Forelimb muscle (tissue), 1 donor: Measurements from ENCODE around the gene ANP32E. TPM values are rescaled to one million over a fixed set of nuclear protein-coding genes. Genes with fewer than 3 reads are reported as not detected.

Source experiments
- DNase-seq: peaks from one replicate; pipeline ENCODE4 v3.0.0-alpha.2; 2013; ENCODE audit warnings: low read depth
- polyA plus RNA-seq: library from polyadenylated mRNA; unstranded; fragments of 120-200 nt; gene quantifications from one replicate; pipeline ENCODE4 v1.2.1, GENCODE V29; 2013; ENCODE audit not compliant: insufficient read length

The ANP32E gene
- 34.6 TPM for polyA plus RNA-seq

DNA sequence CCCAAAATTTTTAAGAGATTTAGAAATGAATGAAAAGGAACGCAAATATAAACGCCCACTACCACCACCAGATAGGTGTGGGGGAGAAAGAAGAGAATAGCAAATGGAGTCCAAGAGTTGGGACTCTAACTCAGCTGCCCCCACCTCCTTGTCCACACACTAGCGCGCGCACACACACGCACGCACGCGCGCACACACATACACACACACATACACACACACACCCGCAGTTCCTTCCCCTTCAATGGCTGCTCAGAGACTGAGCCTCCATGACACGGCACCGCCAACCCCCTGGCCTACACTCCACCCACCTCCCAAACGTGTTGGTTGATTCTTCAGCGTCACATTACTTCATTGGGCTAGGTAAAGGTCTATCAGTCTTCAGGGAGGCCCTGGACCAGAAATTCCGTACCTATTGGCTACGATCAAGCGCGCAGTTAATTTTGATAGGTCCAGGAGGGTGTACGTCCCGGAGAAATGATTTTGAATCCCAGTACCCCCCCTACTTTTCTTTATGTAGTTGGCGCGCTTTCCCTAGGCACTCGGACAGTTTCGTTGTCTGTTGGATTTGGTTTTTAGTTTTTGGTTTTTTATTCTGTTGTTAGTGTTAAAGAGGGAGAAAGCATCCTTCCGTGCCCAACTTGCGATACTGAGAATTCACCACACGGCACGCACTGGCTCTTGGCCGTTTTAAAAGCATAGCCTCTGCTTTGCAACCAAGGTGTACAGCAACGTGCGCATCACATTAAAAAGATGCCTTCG lies at the start of gene ANP32E:
ANP32E (minus strand) TSS at position 261 of the 762 bp plus-strand sequence. CDS start 326 bp downstream, outside the sequence.
- DNase-seq: peak; percentile 99

DNA sequence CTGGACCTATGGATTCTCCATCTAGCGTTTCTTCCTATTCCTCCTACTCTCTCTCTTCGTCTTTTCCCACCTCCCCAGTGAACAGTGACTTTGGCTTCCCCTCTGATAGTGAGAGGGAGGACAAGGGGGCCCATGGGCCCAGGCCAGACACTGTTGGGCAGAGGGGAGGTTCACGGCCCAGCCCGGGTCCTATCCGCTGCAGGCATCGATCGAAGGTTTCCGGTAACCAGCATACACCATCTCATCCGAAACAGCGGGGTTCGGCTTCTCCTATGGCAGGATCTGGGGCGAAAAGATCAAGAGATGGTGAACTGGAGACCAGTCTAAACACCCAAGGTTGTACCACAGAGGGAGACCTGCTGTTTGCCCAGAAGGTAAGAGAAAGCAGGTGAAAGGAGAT lies 47.3 kb upstream of the ANP32E start:
- DNase-seq: no peak

DNA sequence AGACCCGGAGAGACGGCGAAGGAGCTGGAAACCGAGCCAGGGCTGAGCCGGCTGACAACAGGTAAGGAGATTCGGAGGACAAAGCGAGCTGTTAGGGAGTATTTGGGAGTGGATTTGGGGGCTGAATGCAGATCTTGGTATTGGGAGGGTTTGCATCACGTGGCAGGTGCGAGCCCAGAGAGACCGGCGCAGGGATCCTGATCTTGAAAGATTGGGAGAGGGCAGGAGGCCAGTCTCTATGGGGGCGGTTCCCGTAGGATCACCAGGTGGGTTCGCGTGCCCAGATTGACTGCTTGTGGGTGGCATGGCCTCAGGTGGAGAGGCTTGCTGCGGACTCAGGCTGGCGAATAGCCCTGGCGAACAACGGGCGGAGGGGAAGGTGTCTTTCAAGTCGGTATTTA lies 46.6 kb upstream of the ANP32E start:
- DNase-seq: no peak

DNA sequence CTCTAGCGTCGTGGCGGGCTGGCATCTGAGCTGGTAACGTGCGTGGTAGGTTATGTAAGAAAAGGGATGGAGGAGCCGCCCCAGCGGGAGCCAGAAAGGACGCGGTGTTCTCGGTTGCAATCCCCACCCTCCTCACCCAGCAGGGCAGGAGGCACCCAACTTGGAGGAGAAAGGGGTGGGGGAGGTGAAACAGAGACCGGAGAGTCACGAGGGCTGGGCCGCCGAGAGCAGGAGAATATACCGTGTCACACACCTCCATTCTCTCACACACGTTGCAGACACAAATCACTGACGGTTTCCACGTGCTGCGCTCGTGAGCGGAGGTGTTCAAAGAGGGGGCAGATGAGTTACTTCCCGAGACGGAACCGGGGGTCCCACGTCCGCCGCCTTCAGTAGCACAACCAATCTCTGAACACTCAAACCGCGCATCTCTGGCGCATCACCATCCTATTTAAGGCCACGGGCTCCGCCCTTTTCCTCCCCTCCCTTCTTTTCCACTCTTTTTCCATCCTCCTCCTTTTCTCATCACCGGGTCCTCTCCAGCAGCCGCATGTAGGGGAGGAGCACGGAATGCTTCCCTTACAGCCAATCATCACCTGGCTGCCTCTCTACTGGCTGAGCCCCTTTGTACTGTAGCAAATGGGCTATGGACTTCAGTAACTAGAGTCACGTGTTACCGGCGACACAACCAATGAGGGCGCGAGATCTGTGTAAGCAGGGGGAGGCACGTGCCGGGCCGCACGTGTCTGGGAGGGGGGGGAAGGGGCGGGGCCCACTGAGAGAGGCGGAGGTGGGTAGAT lies 46.0 kb upstream of the ANP32E start, which contains the start of gene CIART:
CIART (plus strand) TSS at position 797 of the 800 bp plus-strand sequence. CDS start 714 bp downstream, outside the sequence.
- peak; percentile 93 for DNase-seq

DNA sequence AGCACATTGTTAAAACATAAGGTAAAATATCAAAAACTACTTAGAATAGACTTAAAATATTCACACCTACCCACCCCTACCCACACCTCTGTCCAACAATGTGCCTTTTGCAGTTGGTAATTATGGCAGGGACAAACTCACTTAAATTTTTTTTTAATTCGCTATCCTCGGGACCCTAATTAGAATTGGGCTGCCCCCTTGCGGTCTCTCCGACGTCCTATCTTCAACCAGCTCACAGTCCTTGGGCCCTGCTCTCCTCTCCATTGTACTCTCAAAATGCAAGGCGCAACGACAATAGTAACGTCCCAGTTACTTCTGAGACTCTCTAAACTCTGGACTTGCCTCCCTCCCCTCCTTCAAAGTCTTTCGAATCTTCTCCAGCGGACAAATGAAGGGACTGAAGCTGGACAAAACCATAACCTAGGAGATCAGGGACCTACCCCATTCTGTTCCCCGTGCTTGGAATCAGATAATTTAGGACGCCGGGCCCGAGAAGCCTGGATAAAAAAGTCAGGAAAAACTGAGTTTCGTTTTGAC lies 45.4 kb upstream of the ANP32E start:
- DNase-seq: no peak

DNA sequence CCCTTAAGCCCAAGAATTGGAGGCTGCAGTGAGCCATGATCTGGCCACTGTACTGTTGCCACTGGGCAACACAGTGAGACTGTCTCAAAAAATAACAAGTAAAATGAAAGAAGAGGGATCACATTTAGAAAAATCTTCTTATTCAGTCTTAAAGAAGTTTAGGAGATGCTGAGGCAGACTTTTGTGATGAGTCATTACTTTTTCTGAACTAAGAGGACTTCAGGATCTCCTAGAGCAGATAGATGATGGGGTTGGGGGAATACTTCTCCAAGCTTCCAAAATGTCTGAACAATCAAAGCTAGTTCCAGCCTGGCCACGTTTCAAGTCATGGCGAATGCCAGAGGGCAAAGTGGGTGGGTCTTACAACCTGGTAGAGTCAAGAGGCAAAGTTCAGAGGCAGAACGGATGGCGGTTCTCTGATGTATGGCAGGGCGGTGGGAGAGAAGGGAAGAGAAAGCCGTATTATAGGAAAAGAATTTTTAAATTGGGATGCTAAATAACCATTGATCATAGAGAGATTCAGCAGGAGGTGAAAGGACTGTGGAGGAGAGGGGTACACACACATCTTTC lies 44.3 kb upstream of the ANP32E start:
- no peak for DNase-seq

DNA sequence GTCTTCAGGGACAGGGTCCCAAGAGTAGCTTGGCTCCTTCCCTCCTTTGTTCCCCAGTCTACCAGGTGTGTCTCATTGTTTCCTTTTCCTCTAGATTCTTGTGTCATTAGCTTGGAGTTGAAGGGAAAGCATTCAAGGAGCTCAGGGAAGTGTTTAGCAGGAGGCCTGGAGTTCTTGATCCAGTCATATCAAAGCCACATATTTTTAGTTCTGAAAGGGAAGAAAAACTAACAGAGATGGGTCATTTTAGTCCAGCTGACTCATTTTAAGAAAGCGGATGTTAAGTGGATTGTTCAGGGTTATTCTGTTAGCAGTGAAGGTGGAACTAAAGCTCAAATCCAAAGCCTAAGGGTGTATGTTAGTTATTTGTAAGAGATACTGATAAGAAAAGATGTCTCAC lies 37.4 kb upstream of the ANP32E start:
- DNase-seq: no peak

DNA sequence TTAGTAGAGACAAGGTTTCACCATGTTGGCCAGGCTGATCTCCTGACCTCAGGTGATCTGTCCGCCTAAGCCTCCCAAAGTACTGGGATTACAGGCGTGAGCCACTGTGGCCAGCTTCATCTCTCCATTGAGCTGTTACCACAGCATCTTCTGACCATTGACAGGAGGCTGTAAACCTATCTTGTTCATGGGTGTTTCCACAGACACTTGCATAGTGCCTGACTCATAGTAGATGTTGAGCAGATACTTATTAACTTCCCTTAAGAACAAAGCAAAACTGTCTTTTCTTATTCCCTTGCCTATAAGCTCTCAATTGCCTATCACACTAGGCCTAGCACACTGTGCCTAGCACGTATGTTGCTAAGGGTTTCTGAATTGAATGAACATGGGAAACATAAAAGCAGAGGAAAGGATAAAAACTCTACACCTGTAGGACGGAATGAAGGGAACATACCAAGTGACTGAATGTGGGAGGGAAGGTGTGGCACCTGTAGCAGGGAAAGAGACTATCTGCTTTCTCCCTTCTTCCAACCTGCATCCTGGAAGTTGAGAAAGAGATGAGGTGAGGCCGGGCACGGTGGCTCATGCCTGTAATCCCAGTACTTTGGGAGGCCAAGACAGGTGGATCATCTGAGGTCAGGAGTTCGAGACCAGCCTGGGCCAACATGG lies 35.5 kb upstream of the ANP32E start:
- DNase-seq: no peak

DNA sequence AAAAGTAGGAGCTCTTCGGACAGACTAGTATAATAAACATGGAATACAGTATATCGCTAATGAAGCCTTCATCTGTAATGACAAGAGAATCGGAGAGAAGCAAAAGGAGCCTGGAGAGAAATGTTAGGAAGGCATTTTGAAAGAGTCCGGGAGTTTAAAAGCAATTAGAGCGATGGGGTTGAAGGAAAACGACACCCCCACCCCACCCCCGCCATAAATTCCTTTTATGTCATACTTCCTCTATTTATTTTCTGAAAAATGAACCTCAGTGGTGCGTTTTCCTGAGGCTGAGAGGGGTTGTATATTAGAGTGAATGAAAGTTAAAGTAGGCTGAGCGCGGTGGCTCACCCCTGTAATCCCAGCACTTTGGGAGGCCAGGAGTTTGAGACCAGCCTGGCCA lies 33.5 kb upstream of the ANP32E start:
- no peak for DNase-seq

DNA sequence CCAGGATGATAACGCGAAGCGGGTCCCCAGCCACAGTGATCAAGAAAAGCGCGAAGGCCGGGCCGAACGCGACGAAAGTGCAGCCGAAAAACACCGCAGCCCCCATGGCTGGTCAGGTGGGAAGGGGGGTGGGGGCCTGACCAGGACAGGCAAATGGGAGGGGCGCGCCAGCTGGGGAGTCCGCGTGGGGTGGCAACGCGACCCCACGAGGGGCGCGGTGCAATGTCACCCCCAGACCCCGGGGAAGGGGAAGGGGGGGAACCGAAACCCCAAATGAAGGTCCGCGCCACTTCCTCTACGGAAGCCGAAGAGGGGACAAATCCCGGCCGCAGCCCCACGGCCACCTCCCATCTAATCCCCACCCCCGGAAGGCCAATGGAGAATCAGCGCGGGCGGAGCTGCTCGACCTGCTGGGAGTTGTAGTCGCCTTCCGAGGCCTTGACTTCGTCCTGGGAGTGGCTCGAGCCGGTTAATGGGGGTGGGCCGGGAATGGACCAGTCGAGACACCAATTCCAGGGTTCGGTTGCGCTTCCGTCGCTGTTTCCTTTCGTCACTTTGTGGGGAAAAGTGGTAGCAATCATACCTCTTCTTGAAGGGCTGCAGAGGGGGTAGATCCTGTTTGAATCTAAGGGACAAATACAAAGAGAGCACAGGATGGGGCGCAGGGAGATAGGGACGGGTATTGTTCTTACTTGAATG lies 32.9 kb upstream of the ANP32E start, which contains the start of gene APH1A:
APH1A (minus strand) TSS at position 312 of the 699 bp plus-strand sequence; CDS start at position 106, 206 bp downstream.
- peak; percentile 91 for DNase-seq

DNA sequence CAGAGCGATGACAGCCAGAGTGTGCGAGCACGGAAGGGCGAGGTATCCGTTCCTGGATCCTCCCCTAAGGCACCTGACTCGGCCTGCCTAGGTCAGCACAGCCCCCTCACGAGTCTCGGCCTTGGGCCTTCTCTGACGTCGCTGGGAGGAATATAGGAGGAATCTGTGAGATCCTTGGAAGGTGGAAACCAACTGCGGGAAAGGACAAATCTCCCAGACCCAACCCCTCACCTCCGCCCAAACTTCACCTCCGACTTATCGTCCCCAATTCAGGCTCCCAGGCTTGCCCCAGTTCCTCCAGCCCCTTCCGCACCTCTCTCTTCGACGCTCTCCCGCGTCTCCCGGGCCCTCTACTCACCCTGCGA lies 32.4 kb upstream of the ANP32E start:
- DNase-seq: no peak

DNA sequence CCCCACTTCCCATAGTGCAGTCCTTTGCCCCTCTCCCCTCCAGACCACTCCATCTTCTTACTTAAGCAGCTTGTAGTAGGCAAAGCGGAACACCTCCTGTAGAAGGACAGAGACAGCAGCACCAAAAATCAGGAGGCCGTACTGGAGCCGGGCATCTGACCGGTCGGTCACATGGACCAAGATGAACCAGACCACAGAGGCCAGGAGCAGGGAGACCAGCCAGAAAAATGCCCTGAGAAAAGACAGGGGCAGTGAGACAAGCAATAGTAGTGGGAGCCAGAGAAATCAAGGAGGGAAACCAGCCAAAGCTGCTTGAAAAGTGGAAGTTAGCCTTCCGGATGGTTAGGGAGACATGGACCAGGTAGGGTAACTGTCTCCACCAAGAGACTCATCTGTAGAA lies 32.0 kb upstream of the ANP32E start:
- DNase-seq: no peak

DNA sequence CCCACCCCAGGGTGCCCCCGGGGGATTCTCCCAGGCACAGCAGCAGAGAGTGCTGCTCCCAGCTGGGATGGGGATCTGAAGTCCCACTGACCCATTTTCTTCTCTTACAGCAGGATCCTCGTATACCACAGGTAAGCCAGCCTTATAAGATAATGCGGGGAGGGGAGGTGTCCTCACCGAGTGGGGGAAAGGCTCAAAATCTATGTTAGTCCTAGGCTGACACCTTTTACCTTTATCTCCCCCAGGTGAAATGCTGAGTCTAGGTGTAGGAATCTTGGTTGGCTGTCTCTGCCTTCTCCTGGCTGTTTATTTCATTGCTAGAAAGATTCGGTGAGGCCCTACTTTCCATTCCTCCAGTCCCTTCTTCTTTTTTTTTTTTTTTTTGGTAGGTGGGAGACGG lies 27.6 kb upstream of the ANP32E start:
- no peak for DNase-seq

DNA sequence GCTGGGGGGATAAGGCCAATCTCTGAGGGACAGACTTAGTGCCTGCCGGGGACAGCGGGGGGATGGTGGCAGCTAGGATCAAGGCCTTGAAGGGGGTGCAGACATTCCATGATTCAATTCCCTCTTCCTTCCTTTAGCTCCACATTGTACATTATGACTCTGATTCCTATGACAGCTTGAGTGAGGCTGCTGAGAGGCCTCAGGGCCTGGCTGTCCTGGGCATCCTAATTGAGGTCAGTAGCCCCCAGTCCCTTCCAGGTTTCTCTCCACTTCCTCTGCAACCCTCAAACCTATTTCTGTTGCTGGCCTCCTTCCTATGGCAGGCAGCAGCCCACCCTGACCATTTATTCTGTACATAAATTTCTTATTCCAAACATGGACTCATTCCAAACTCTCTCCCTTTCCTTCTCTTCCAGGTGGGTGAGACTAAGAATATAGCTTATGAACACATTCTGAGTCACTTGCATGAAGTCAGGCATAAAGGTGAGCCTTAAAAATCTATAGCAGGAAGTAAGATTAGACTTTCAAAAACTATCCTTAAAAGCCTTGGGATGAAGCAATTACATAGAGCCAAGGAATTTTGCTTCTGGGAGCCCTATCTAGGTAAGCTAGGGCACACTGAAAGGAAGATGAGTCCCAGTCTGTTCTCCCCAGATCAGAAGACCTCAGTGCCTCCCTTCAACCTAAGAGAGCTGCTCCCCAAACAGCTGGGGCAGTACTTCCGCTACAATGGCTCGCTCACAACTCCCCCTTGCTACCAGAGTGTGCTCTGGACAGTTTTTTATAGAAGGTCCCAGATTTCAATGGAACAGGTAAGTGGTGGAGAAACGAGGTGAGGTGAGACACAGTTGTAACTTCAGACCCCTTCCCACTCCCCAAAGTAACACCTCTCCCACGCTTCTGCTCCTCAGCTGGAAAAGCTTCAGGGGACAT lies 26.7 kb upstream of the ANP32E start:
- DNase-seq: no peak

DNA sequence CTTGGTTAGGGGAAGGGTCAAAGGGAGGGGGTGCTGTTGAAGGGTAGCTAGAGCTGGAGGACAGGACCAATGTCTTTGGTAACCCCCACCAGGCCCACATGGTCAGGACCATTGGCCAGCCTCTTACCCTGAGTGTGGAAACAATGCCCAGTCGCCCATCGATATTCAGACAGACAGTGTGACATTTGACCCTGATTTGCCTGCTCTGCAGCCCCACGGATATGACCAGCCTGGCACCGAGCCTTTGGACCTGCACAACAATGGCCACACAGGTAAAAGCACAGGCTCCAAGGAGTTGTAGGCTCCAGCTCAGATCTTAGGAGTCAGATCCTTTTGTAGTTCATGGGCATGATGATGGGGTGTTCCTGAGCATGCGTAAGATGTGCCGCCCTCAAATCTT lies 25.5 kb upstream of the ANP32E start:
- DNase-seq: no peak

DNA sequence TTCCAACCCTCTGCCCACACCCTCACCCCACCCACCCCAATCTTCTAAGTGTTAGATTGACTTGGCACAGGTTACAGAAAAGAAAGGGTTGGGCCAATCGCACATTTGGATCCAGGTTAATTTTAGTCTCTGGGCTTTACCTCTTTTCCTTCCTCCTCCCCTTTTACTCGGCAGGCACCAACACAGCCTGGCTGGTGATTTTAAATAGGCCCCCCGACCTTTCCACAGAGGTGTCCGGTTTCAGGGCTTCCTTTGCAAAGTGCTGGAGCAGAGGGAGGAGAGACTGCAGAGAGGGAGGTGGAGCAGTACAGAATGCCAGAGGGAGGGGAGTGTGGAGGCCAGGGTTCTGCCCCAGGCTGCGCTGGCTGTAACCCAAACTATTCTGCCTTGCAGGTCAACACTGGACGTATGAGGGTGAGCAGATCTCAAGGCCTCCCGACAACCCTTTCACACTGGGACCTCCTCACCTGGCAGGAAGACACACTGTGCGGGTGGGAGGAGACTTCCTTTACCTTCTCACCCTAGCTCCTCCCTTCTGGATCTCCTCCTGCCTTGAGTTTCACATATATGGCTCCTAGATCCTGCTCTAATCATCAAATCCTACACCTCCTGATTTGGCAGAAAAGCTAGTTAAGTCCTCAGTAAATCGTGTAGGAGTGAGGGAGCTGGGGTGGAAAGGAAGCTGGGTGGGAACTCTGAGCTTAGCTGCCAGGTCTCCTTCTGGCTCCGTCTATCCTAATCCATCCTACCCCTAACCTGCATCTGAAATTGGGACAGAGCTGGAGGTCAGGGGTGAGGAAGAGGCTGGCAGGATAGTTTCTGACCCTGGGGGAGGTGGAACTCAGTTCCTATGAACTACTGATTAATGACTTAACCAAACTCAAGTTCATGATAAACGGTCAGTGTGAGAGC lies 24.1 kb upstream of the ANP32E start:
- DNase-seq: no peak

DNA sequence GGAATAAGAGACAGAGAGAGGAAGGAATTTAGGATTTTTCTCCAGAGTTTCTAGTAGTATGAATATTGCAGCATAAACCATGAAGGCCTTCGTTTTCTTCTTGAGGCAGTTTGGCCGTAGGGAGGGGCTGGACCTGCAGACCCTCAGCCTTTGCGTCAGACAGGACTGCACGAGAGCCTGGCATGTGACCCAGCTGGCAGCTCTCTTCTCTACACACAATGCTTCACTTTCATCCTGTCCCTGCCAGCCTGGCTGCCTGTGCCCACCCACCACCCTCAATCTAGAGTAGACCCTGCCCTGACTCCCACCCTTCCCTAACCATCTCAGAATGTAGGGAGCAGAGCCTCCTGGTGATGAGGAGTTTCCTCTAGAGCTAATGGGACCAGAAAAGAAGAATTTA lies 23.3 kb upstream of the ANP32E start:
- DNase-seq: no peak

DNA sequence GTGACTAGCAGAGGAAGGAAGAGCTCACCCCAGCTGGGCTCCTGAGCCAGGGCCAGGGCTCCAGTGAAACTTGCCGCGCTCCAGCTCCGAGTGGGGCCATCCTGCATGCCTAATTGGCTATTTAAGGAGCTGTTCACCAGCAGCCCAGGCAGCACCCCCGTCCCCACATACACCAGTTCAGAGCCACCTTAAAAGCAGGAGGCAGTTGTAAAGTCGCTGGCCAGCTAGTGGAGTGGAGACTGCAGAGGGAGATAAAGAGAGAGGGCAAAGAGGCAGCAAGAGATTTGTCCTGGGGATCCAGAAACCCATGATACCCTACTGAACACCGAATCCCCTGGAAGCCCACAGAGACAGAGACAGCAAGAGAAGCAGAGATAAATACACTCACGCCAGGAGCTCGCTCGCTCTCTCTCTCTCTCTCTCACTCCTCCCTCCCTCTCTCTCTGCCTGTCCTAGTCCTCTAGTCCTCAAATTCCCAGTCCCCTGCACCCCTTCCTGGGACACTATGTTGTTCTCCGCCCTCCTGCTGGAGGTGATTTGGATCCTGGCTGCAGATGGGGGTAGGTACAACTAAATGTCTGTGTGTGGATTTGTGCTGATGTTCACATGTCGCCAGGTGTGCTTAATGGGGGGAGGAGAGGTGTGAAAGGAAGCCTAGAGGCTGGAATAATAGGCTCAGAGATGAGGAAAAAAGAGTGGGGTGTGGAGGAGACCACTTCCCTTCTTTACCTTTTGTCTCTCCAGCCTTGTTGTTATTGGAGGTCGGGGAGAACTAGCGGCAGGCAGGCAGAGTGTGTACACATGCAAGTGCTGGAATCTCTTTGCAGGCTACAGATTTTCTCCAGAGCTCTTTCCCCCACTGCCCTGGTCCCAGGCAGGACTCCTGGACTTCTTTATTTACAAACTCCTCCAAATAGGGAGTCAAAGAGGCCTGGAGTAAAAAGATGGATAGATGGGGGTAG lies 22.0 kb upstream of the ANP32E start, which contains the start of gene CA14:
CA14 (plus strand) TSS at position 151 of the 962 bp plus-strand sequence; CDS start at position 506, 355 bp downstream.
- no peak for DNase-seq
